ENCODE data around the gene BIRC5.

The BIRC5 gene

GRCh38 chr17:78176548-78177025 is 37.5 kb upstream of the BIRC5 start:
- peak overlapping the region; percentile 72; the same call in 1 of the 2 replicates for H3K27ac ChIP-seq
- H2AFZ ChIP-seq (ENCODE audit: low read depth): no peak overlapping the region
- no peaks in the 10 kb centered on the region for H4K20me1 ChIP-seq (ENCODE audit: insufficient read depth)
- H3K4me3 ChIP-seq (IDR thresholded peaks at IDR 0.05; ENCODE audit: insufficient read depth, low read depth, low read length): no peak overlapping the region
- H3K36me3 ChIP-seq (ENCODE audit: insufficient read depth): peaks cover 4% of the 10 kb centered on the region; the same call in 1 of the 2 replicates
- H3K4me1 ChIP-seq (ENCODE audit: low read depth, poor library complexity, severe bottlenecking): peaks cover 95% of the 10 kb centered on the region
- H3K4me2 ChIP-seq: peak overlapping the region; percentile 2; the same call in 1 of the 2 replicates
- H3K79me2 ChIP-seq (ENCODE audit: insufficient read depth, low read depth): peaks cover 36% of the 10 kb centered on the region; the same call in 1 of the 2 replicates
- peak; percentile 91 for TF ChIP-seq CTCF (conservative IDR thresholded peaks at IDR 0.05; ENCODE audit: low read depth, low read length)
- no peak overlapping the region for H3K9ac ChIP-seq
- no peaks in the 10 kb centered on the region for H3K27me3 ChIP-seq (ENCODE audit: insufficient read depth, low read depth)

DNA sequence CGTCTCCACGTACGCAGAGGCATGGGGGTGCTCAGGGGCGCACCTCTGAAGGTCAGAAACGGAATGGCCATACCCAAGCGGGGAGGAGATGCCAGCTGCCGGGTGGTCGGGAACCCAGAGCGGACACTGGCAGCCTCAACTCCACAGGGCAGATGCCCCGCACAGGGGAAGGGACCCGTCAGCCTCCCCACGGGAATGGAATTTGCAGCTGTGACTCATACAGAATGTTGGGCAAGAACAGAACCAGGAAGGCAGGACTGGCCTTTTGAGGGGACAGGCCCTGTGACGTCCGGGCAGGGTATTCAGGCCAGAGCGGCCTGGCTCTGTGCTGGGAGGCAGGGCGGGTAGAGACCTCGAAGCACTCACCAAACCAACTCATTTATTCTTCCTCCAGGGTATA is 34.7 kb upstream of the BIRC5 start:
- Histone ChIP-seq H3K4me1 (ENCODE audit: low read depth, poor library complexity, severe bottlenecking) (peaks cover 95% of the 10 kb centered on the region), H3K27me3 (ENCODE audit: insufficient read depth, low read depth) (no peaks in the 10 kb centered on the region), H3K9ac (no peak overlapping the region; the same call in 1 of the 2 replicates), H3K79me2 (ENCODE audit: insufficient read depth, low read depth) (peaks cover 51% of the 10 kb centered on the region; the same call in 1 of the 2 replicates), H3K4me2 (peak overlapping the region; percentile 96), H4K20me1 (ENCODE audit: insufficient read depth) (no peaks in the 10 kb centered on the region), H3K27ac (peak overlapping the region; percentile 75), H3K4me3 (IDR thresholded peaks at IDR 0.05; ENCODE audit: insufficient read depth, low read depth, low read length) (no peak overlapping the region), H3K36me3 (ENCODE audit: insufficient read depth) (no peaks in the 10 kb centered on the region; the same call in 1 of the 2 replicates), H2AFZ (ENCODE audit: low read depth) (no peak overlapping the region)
- TF ChIP-seq CTCF (conservative IDR thresholded peaks at IDR 0.05; ENCODE audit: low read depth, low read length): no peak

- Histone ChIP-seq H4K20me1 (ENCODE audit: insufficient read depth) (no peaks in the 10 kb centered on the region), H3K36me3 (ENCODE audit: insufficient read depth) (no peaks in the 10 kb centered on the region; the same call in 1 of the 2 replicates), H3K4me2 (peak overlapping the region; percentile 96), H3K79me2 (ENCODE audit: insufficient read depth, low read depth) (peaks cover 58% of the 10 kb centered on the region), H3K4me3 (IDR thresholded peaks at IDR 0.05; ENCODE audit: insufficient read depth, low read depth, low read length) (no peak overlapping the region), H3K27ac (peak overlapping the region; percentile 75), H3K4me1 (ENCODE audit: low read depth, poor library complexity, severe bottlenecking) (peaks cover 95% of the 10 kb centered on the region), H3K9ac (peak overlapping the region; percentile 20; the same call in 1 of the 2 replicates), H2AFZ (ENCODE audit: low read depth) (no peak overlapping the region), H3K27me3 (ENCODE audit: insufficient read depth, low read depth) (no peaks in the 10 kb centered on the region)
- TF ChIP-seq CTCF (conservative IDR thresholded peaks at IDR 0.05; ENCODE audit: low read depth, low read length): 0 out of 2 replicates have a peak, but pooled peaks have one; percentile 6
These were observed 34.0 kb upstream of the BIRC5 start for GRCh38 chr17:78180083-78180482.

DNA sequence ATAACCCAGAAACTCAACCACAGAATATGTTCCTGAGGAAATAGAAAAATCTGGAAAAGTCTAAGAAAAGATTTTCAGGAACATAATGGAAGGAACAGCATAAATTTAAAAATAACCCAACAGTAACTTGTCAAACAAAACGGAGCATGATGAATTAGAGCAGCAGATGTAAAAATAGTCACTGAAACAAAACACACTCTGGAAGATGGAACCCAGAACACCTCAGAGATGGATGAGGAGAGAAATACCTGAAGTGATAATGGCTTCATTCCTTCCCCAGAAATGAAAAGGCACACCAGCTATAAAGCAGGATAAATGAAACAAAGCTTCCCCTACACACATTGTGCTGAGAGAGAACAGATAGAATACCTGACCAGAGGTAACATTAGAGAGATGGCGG is 33.5 kb upstream of the BIRC5 start:
- no peak for TF ChIP-seq CTCF (conservative IDR thresholded peaks at IDR 0.05; ENCODE audit: low read depth, low read length)
- H3K36me3 ChIP-seq (ENCODE audit: insufficient read depth): no peaks in the 10 kb centered on the region; the same call in 1 of the 2 replicates
- peak overlapping the region; percentile 96 for H3K4me2 ChIP-seq
- no peaks in the 10 kb centered on the region for H4K20me1 ChIP-seq (ENCODE audit: insufficient read depth)
- peak overlapping the region; percentile 75 for H3K27ac ChIP-seq
- H3K9ac ChIP-seq: peak overlapping the region; percentile 20; the same call in 1 of the 2 replicates
- H2AFZ ChIP-seq (ENCODE audit: low read depth): no peak overlapping the region
- H3K79me2 ChIP-seq (ENCODE audit: insufficient read depth, low read depth): peaks cover 62% of the 10 kb centered on the region
- no peaks in the 10 kb centered on the region for H3K27me3 ChIP-seq (ENCODE audit: insufficient read depth, low read depth)
- no peak overlapping the region for H3K4me3 ChIP-seq (IDR thresholded peaks at IDR 0.05; ENCODE audit: insufficient read depth, low read depth, low read length)
- peaks cover 95% of the 10 kb centered on the region for H3K4me1 ChIP-seq (ENCODE audit: low read depth, poor library complexity, severe bottlenecking)
